Lung (tissue), 12 donors: Measurements from ENCODE around the gene EYS. TPM values are rescaled to one million over a fixed set of nuclear protein-coding genes. Genes with fewer than 3 reads are reported as not detected.

ENCODE experiments used
- ATAC-seq: fragments of 200-7000 bp; cut with Tn5 transposase; one replicate; pipeline ENCODE4 v1.9.1; 2020; ENCODE audit warnings: moderate number of reproducible peaks; ENCODE audit not compliant: insufficient read depth, low FRiP score
- DNase-seq, 3 donors: peaks; one replicate each; pipeline ENCODE4 v3.0.0-alpha.2; 2013 to 2017
- H3K27ac ChIP-seq, 2 donors: one replicate each; pipeline ENCODE4 v1.5.1; 2013; ENCODE audit warnings: mild to moderate bottlenecking in 2 of 2, moderate library complexity in 2 of 2, control low read depth in 1 of 2, inconsistent platforms in 1 of 2, low read depth in 1 of 2, low read length in 1 of 2
- H3K27me3 ChIP-seq, 3 donors: one replicate each; pipeline ENCODE4 v1.5.1; 2013; ENCODE audit warnings: low read length in 2 of 3; ENCODE audit not compliant: control insufficient read depth in 3 of 3, insufficient read depth in 3 of 3
- H3K36me3 ChIP-seq, 4 donors: one replicate each; pipeline ENCODE4 v1.5.1; 2013; ENCODE audit warnings: low read length in 4 of 4, mild to moderate bottlenecking in 1 of 4, moderate library complexity in 1 of 4; ENCODE audit not compliant: control insufficient read depth in 4 of 4, insufficient read depth in 4 of 4
- H3K4me1 ChIP-seq, 5 donors: one replicate each; pipeline ENCODE4 v1.5.1; 2013; ENCODE audit warnings: low read length in 5 of 5, mild to moderate bottlenecking in 2 of 5, moderate library complexity in 1 of 5; ENCODE audit not compliant: control insufficient read depth in 5 of 5, insufficient read depth in 5 of 5
- H3K4me3 ChIP-seq: one replicate; pipeline ENCODE4 v1.5.1; 2013; ENCODE audit warnings: mild to moderate bottlenecking, control low read depth, moderate library complexity
- H3K9ac ChIP-seq, 2 donors: one replicate each; pipeline ENCODE4 v1.5.1; 2013; ENCODE audit warnings: low read length in 2 of 2, control low read depth in 1 of 2; ENCODE audit not compliant: insufficient read depth in 1 of 2
- H3K9me3 ChIP-seq, 4 donors: one replicate each; pipeline ENCODE4 v1.5.1; 2013; ENCODE audit warnings: low read length in 3 of 4, mild to moderate bottlenecking in 1 of 4, moderate library complexity in 1 of 4; ENCODE audit not compliant: control insufficient read depth in 4 of 4, insufficient read depth in 3 of 4
- CTCF ChIP-seq: IDR thresholded peaks from 2 replicates; pipeline ENCODE4 v1.5.1; 2012; ENCODE audit warnings: mild to moderate bottlenecking; ENCODE audit errors: control extremely low read depth, extremely low read depth
- WGBS, 2 donors: extraction: QIAGEN DNeasy Blood & Tissue Kit; methylation state at CpG; one replicate each; pipeline ENCODE4 v1.1.7; 2013; 5-methylcytosine and 5-hydroxymethylcytosine counted together
- polyA plus RNA-seq, 2 donors: library from polyadenylated mRNA; stranded (reverse); fragments of 200-250 nt; gene quantifications; one replicate each; pipeline ENCODE4 v1.2.1, GENCODE V29; 2013
- total RNA-seq, 2 donors: library from RNA; depleted of rRNA in 1 of 2; stranded (reverse); fragments of >200 nt in 1 of 2; gene quantifications; one replicate each; pipeline ENCODE4 v1.2.1, GENCODE V29; 2014 to 2021
- donor health status: control.
- donor health status: control.
- donor health status: Bipolar disorder and iron deficiency.
- donor health status: healthy.
- donor health status: DM: yes; HTN: yes; CAD: no.

EYS gene
- total and polyA plus RNA-seq, 4 donors, result 0.06 to 0.34 (median 0.12) TPM

GRCh38 chr6:63821442-63821841, 1885.6 kb downstream of the EYS start:
- no peaks in the 10 kb centered on the region for H3K36me3 ChIP-seq
- peaks cover 0 to 2% (median 0%) of the 10 kb centered on the region in 5 donors for H3K4me1 ChIP-seq
- TF ChIP-seq CTCF, result no peak
- no peak for ATAC-seq
- H3K4me3 ChIP-seq, result no peak overlapping the region
- peaks cover 0 to 3% (median 0%) of the 10 kb centered on the region in 4 donors for H3K9me3 ChIP-seq
- no peak for DNase-seq
- H3K9ac ChIP-seq, result no peak overlapping the region
- H3K27ac ChIP-seq, result no peak overlapping the region
- H3K27me3 ChIP-seq, result no peaks in the 10 kb centered on the region
- WGBS, 2 donors, result 64 to 80% methylated on average over 1 of the region's 1 CpG

GRCh38 chr6:63819831-63820230, 1887.2 kb downstream of the EYS start:
- H3K4me1 ChIP-seq, result peaks cover 0 to 4% (median 0%) of the 10 kb centered on the region in 5 donors
- H3K9me3 ChIP-seq, result no peaks in the 10 kb centered on the region
- no peak overlapping the region for H3K9ac ChIP-seq
- DNase-seq (peak in 1 of 3 donors; percentile 18), ATAC-seq (no peak)
- WGBS, 2 donors, result 38 to 65% methylated on average over 1 of the region's 1 CpG
- no peaks in the 10 kb centered on the region for H3K36me3 ChIP-seq
- no peak for TF ChIP-seq CTCF
- no peaks in the 10 kb centered on the region for H3K27me3 ChIP-seq
- H3K27ac ChIP-seq, result no peak overlapping the region
- H3K4me3 ChIP-seq, result no peak overlapping the region

GRCh38 chr6:63817492-63818050, 1889.5 kb downstream of the EYS start:
- ATAC-seq (no peak), DNase-seq (no peak)
- no peak overlapping the region for H3K9ac ChIP-seq
- TF ChIP-seq CTCF, result no peak
- H3K9me3 ChIP-seq, result no peaks in the 10 kb centered on the region
- H3K36me3 ChIP-seq, result no peaks in the 10 kb centered on the region
- peaks cover 0 to 4% (median 0%) of the 10 kb centered on the region in 5 donors for H3K4me1 ChIP-seq
- no peak overlapping the region for H3K27ac ChIP-seq
- H3K27me3 ChIP-seq, result no peaks in the 10 kb centered on the region
- no peak overlapping the region for H3K4me3 ChIP-seq
- WGBS, 2 donors, result 84 to 97% methylated on average over 4 of the region's 4 CpGs

- ATAC-seq (no peak), DNase-seq (peak in 1 of 3 donors; percentile 18)
- peaks cover 0 to 4% (median 0%) of the 10 kb centered on the region in 5 donors for H3K4me1 ChIP-seq
- 71 to 78% methylated on average over 1 of the region's 1 CpG for WGBS, 2 donors
- no peaks in the 10 kb centered on the region for H3K27me3 ChIP-seq
- H3K36me3 ChIP-seq, result no peaks in the 10 kb centered on the region
- no peak overlapping the region for H3K4me3 ChIP-seq
- H3K27ac ChIP-seq, result no peak overlapping the region
- TF ChIP-seq CTCF, result no peak
- H3K9me3 ChIP-seq, result no peaks in the 10 kb centered on the region
- H3K9ac ChIP-seq, result no peak overlapping the region
Observed at GRCh38 chr6:63816982-63817436, 1890.0 kb downstream of the EYS start.
